Measurements from ENCODE around the gene FAM222B.

- TF ChIP-seq POLR2AphosphoS5 (IDR thresholded peaks at IDR 0.05) (no peak), POLR2A (IDR thresholded peaks at IDR 0.05) (no peak)
- TF ChIP-seq, protein P1, sequence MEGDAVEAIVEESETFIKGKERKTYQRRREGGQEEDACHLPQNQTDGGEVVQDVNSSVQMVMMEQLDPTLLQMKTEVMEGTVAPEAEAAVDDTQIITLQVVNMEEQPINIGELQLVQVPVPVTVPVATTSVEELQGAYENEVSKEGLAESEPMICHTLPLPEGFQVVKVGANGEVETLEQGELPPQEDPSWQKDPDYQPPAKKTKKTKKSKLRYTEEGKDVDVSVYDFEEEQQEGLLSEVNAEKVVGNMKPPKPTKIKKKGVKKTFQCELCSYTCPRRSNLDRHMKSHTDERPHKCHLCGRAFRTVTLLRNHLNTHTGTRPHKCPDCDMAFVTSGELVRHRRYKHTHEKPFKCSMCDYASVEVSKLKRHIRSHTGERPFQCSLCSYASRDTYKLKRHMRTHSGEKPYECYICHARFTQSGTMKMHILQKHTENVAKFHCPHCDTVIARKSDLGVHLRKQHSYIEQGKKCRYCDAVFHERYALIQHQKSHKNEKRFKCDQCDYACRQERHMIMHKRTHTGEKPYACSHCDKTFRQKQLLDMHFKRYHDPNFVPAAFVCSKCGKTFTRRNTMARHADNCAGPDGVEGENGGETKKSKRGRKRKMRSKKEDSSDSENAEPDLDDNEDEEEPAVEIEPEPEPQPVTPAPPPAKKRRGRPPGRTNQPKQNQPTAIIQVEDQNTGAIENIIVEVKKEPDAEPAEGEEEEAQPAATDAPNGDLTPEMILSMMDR (IDR thresholded peaks at IDR 0.05) = no peak
These were observed 33.4 kb upstream of the FAM222B start for GRCh38 chr17:28875848-28876550.

Data from upper lobe of left lung (tissue), 4 donors.